Breast epithelium (tissue), 3 donors: ENCODE results near the gene UGT1A4.

ENCODE experiments used
- POLR2A ChIP-seq: fragments of 450-650 bp; IDR thresholded peaks from one replicate; pipeline ENCODE4 v1.6.1; 2016; ENCODE audit warnings: antibody characterized with exemption, mild to moderate bottlenecking, moderate library complexity
- POLR2AphosphoS5 ChIP-seq, 3 donors: sonication (generic); formaldehyde crosslinking; IDR thresholded peaks; one replicate each; pipeline ENCODE4 v1.6.1; 2017; ENCODE audit warnings: antibody characterized with exemption in 3 of 3
- TF ChIP-seq, protein P1 (sequence below), 3 donors: fragments of 450-650 bp; IDR thresholded peaks; one replicate each; pipeline ENCODE4 v1.5.1; 2016 to 2017; ENCODE audit warnings: antibody characterized with exemption in 3 of 3, mild to moderate bottlenecking in 3 of 3, moderate library complexity in 3 of 3

DNA sequence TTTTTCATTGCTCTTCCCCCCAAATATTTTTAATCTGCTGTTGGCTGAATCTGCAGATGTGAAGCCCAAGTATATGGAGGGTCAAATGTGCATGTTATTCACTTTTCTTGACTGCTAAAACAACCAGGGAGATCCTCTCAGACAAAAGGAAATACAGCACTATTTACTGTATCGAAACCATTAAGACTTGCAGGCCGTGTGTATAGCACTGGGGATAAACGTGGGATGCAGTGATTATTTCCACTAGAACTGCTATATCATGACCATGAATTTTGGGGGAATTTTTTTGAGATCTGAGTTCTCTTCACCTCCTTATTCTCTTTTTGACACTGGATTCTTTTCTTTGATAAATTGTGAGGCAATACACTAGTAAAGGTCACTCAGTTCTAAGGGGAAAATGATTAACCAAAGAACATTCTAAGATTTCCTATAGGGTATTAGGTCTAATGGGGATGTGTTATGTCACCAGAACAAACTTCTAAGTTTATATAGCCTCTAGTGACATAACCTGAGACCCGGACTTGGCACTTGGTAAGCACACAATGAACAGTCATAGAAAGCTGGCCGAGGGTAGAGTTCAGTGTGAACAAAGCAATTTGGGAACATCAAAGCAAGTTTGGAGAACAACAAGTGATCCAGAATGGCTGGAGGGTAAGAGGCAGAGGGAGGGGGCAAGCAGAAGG lies 26.7 kb downstream of the UGT1A4 start:
- TF ChIP-seq, protein P1, sequence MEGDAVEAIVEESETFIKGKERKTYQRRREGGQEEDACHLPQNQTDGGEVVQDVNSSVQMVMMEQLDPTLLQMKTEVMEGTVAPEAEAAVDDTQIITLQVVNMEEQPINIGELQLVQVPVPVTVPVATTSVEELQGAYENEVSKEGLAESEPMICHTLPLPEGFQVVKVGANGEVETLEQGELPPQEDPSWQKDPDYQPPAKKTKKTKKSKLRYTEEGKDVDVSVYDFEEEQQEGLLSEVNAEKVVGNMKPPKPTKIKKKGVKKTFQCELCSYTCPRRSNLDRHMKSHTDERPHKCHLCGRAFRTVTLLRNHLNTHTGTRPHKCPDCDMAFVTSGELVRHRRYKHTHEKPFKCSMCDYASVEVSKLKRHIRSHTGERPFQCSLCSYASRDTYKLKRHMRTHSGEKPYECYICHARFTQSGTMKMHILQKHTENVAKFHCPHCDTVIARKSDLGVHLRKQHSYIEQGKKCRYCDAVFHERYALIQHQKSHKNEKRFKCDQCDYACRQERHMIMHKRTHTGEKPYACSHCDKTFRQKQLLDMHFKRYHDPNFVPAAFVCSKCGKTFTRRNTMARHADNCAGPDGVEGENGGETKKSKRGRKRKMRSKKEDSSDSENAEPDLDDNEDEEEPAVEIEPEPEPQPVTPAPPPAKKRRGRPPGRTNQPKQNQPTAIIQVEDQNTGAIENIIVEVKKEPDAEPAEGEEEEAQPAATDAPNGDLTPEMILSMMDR (IDR thresholded peaks at IDR 0.05), result no peak
- no peak for TF ChIP-seq POLR2AphosphoS5 (IDR thresholded peaks at IDR 0.05)
- TF ChIP-seq POLR2A, result no peak
